HG03520 (cell line): ENCODE measurements around the gene FSCN2.

Experiments
- ATAC-seq: cut with Tn5 transposase; IDR thresholded peaks from one replicate; pipeline ENCODE4 v1.9.1; 2021; ENCODE audit warnings: mild to moderate bottlenecking, moderate library complexity; ENCODE audit not compliant: unreplicated experiment

The FSCN2 gene

GRCh38 chr17:81552244-81553017, 24.3 kb downstream of the FSCN2 start, which contains the start of gene FAAP100:
FAAP100 (minus strand) TSS chr17:81552353; CDS start chr17:81552330, 23 bp downstream.
- peak; percentile 38 for ATAC-seq

DNA sequence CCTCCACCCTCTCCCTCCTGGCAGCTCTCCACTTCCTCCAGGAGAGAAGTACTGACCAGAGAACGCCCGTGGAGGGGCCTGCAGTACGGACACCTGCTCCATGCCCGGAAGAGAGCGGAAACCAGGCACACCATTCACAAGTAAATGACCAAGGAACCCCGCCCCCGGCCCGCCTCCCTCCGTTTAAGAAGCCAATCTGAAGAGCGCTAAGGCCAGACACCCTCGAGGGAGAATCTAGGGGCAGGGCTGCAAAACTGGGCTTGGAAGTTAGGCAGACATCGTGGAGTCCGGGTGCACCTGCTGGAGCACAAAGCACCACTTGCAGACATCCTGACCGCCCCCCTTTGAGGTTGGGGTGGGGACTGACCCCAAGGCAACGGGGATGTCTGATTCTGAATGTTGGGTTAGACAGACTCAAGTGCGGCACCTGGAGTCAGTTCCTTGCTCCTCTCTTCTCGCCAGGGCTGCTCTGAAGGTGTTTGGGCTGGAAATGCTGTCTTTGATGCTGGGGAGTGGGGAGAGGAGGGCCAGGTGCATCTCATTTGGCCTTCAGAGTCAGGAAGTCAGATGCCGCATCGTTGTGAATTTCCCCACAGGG, 24.9 kb downstream of the FSCN2 start:
- peak; percentile 32 for ATAC-seq

GRCh38 chr17:81553616-81554181, 25.5 kb downstream of the FSCN2 start:
- ATAC-seq = no peak

- ATAC-seq = no peak
Measured at GRCh38 chr17:81556175-81556691, 28.1 kb downstream of the FSCN2 start.

- ATAC-seq = no peak
Measured at GRCh38 chr17:81556863-81557262, 28.7 kb downstream of the FSCN2 start.

- no peak for ATAC-seq
Measured at GRCh38 chr17:81557276-81558114, 29.3 kb downstream of the FSCN2 start.

DNA sequence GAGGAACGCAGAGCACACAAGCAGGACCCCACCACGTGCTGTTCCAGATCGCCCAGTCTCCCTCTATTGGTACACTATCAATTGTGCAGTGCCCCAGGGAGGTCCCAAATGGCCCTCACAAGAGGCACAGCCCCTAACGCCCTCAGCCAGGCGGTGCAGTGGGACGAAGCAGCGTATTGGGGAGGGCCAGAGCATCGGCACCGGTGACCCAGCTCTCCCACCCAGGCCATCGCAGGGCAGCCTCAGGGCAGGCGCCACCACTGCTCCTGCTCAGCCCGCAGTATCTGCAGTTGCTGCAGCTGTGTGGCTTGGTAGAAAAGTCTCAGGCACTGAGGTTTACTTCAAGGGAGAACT, 29.9 kb downstream of the FSCN2 start:
- no peak for ATAC-seq

- no peak for ATAC-seq
Measured at GRCh38 chr17:81558941-81559806, 31.0 kb downstream of the FSCN2 start.

GRCh38 chr17:81561494-81561885, 33.3 kb downstream of the FSCN2 start:
- no peak for ATAC-seq

GRCh38 chr17:81563861-81564586, 35.8 kb downstream of the FSCN2 start:
- ATAC-seq = no peak

GRCh38 chr17:81564778-81565177, 36.6 kb downstream of the FSCN2 start:
- ATAC-seq = no peak

DNA sequence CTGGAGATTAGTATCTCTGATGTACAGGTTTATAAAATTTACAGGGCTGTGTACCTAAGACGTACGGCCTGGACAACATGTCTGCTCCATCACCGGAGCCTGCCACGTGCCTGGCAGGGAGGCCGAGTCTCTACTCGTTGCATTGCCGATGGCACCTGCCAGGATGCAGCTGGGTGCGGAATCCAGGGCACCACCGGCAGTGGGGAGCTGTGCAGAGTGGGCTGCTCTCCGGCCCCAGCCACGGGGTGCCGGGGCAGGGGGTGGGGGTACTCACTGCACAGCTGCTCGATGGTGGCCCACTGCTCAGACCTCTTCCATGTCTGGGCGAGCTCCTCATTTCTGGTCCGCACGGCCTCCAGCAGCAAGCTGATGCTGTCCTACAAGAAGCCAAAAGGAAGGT, 37.1 kb downstream of the FSCN2 start:
- no peak for ATAC-seq

DNA sequence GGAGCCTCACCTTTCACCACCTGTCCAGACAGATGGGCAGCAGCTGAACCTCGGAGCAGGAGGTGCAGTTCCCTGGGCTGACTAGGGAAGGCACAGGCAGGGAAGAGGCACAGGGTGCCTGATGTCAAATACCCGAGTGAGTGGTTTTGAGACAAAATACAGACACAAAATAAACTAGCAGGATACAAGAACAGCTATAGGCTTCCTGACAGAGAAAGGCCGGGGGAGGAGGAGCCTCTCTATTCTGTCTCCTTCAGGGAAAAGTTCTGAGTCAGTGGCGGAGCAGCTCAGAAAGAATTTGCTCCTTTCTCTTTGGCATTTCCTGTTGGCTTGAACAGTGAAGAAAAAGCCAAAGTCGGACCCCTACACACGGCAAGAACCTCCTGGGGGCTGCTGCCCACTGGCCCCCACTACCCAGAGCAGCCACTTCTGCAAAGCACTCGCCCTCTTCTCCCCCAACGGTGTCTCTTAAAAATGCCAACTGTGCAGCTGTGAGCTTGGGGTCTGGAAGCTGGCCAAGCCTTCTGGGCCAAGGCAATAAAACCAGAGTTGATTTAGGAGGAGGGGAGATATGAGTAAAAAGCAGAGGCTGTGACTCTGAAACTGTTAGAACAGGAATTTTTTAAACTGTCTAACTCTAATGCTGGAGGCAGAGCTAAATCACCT, 38.4 kb downstream of the FSCN2 start:
- no peak for ATAC-seq

- no peak for ATAC-seq
Measured at GRCh38 chr17:81567191-81567590, 39.0 kb downstream of the FSCN2 start.

DNA sequence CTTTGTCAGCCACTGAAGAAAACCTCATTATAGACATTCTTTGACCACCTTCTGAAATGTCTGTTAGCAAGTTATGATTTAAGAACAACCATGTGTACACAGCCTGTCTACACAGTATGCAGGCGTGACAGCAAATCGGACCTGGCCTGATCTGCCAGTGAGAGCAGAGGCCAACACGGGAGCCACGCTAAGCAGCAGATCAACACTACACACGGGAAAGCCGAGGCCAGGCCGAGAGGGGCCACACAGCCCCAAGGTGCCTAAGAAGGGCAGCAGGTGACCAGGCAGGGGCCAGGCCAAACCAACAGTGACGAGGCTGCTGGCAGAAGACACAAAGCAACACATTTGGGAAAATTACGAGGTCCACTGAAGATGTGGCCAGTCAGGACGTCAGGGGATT, 40.2 kb downstream of the FSCN2 start:
- ATAC-seq = no peak

- no peak for ATAC-seq
Measured at GRCh38 chr17:81569986-81570514, 41.9 kb downstream of the FSCN2 start.

- ATAC-seq = no peak
Measured at GRCh38 chr17:81570964-81571363, 42.8 kb downstream of the FSCN2 start.

- no peak for ATAC-seq
Measured at GRCh38 chr17:81572563-81573168, 44.5 kb downstream of the FSCN2 start.
